ENCODE measurements around the gene MT1F. TPM values are rescaled to one million over a fixed set of nuclear protein-coding genes. Genes with fewer than 3 reads are reported as not detected.

MT1F gene
- total and polyA plus RNA-seq, 9 of the 15 experiments (the other 6 are each of a cell fraction or from before 2014, with no cell fraction given), result 0.18 to 0.68 (median 0.29) TPM; not detected in 5

GRCh38 chr16:56677474-56677873 is 19.7 kb downstream of the MT1F start (continued):
- TF ChIP-seq VEZF1 (CRISPR knock-in tag; IDR thresholded peaks at IDR 0.05) (no peak), SP2 (IDR thresholded peaks at IDR 0.05; ENCODE audit: extremely low read depth, low read depth, low read length, poor library complexity, severe bottlenecking) (no peak), MYBL2 (IDR thresholded peaks at IDR 0.05; ENCODE audit: low read depth) (no peak), MYBL2 (CRISPR knock-in tag; IDR thresholded peaks at IDR 0.05; ENCODE audit: borderline replicate concordance) (no peak), ZKSCAN8 (CRISPR knock-in tag; IDR thresholded peaks at IDR 0.05) (no peak), HDAC6 (IDR thresholded peaks at IDR 0.05; ENCODE audit: low read depth, low read length) (no peak)

GRCh38 chr16:56679078-56679730 is 21.4 kb downstream of the MT1F start:
- WGBS (ENCODE audit: insufficient coverage, low coverage, missing lambda C conversion rate), result 0% methylated on average over 3 of the region's 3 CpGs
- no peak overlapping the region for H3K9ac ChIP-seq (ENCODE audit: insufficient read depth in 1 of 2, low read depth in 2 of 2, low read length in 2 of 2)
- H3K79me2 ChIP-seq (ENCODE audit: control insufficient read depth, insufficient read depth, low read length), result no peaks in the 10 kb centered on the region
- TF ChIP-seq MTA2 (IDR thresholded peaks at IDR 0.05; ENCODE audit: low read depth), result no peak
- no peak for TF ChIP-seq TFAP4 (CRISPR knock-in tag; IDR thresholded peaks at IDR 0.05; ENCODE audit: borderline replicate concordance)
- peak; percentile 55 for TF ChIP-seq ZFP36 (IDR thresholded peaks at IDR 0.05; ENCODE audit: low read depth, low read length, partially characterized antibody)
- peak; percentile 61 for TF ChIP-seq RBM25 (IDR thresholded peaks at IDR 0.05; ENCODE audit: low read depth, low read length, severe bottlenecking)
- TF ChIP-seq ZBTB12 (CRISPR knock-in tag; IDR thresholded peaks at IDR 0.05), result no peak
- TF ChIP-seq PHF21A (IDR thresholded peaks at IDR 0.05; ENCODE audit: borderline replicate concordance, low read depth), result no peak
- no peak for TF ChIP-seq BHLHE40 (IDR thresholded peaks at IDR 0.05; ENCODE audit: low read length)
- no peak for TF ChIP-seq ZNF146 (CRISPR knock-in tag; IDR thresholded peaks at IDR 0.05; ENCODE audit: unreplicated experiment)
- ChIA-PET CTCF (ENCODE audit: low intra/inter-chr PET ratio) (interaction anchor here (0.6 kb wide), 1 partner anchor 21 kb away, joined by 3 read pairs; no protein-coding TSS in a partner anchor), POLR2A (no interaction called here)
- peaks cover 9 to 48% of the 10 kb centered on the region in 2 experiments; a peak in 4 of 5 replicates for H3K27me3 ChIP-seq (ENCODE audit: control insufficient read depth in 2 of 2, insufficient read depth in 2 of 2, low read length in 2 of 2)
- H4K20me1 ChIP-seq (replicated peaks; ENCODE audit: control insufficient read depth, insufficient read depth, low read length), result peaks cover 3% of the 10 kb centered on the region; the same call in 1 of the 2 replicates
- H2AFZ ChIP-seq (ENCODE audit: low read depth, low read length), result no peak overlapping the region
- H3K4me2 ChIP-seq (ENCODE audit: insufficient read depth, low read length), result no peak overlapping the region
- no peaks in the 10 kb centered on the region for H3K9me1 ChIP-seq (ENCODE audit: control insufficient read depth, insufficient read depth, low read length)
- peaks cover 6 to 18% of the 10 kb centered on the region in 2 experiments; a peak in 3 of 5 replicates for H3K4me1 ChIP-seq (replicated peaks in 1 of 2; ENCODE audit: control insufficient read depth in 2 of 2, insufficient read depth in 2 of 2, low read length in 2 of 2)
- no peak overlapping the region for H3K27ac ChIP-seq (ENCODE audit: extremely low read depth, low read depth, low read length)
- no peak for DNase-seq (ENCODE audit: extremely low read depth in 1 of 4, low spot score in 3 of 4)
- peak; percentile 19 for FAIRE-seq
- in situ Hi-C loops (cut with MboI), result no loop called here
- H3K9me3 ChIP-seq (replicated peaks; ENCODE audit: control insufficient read depth, insufficient read depth, low read depth, low read length), result no peaks in the 10 kb centered on the region
- no peak for ATAC-seq
- H3K36me3 ChIP-seq (ENCODE audit: control insufficient read depth, insufficient read depth, low read length), result no peaks in the 10 kb centered on the region
- BruUV-seq (replicated peaks), result no TSS peak
- intact Hi-C loops (cut with micrococcal nuclease), result no loop called here
- H3K4me3 ChIP-seq, result no peak overlapping the region
